Measurements from ENCODE around the gene FH.

The FH gene

GRCh38 chr1:241521718-241522117, 2.2 kb upstream of the FH start:
- no peak for DNase-seq (ENCODE audit: low spot score)

- no peak for DNase-seq (ENCODE audit: low spot score)
Observed at GRCh38 chr1:241520080-241520465, 518 bp upstream of the FH start.

DNA sequence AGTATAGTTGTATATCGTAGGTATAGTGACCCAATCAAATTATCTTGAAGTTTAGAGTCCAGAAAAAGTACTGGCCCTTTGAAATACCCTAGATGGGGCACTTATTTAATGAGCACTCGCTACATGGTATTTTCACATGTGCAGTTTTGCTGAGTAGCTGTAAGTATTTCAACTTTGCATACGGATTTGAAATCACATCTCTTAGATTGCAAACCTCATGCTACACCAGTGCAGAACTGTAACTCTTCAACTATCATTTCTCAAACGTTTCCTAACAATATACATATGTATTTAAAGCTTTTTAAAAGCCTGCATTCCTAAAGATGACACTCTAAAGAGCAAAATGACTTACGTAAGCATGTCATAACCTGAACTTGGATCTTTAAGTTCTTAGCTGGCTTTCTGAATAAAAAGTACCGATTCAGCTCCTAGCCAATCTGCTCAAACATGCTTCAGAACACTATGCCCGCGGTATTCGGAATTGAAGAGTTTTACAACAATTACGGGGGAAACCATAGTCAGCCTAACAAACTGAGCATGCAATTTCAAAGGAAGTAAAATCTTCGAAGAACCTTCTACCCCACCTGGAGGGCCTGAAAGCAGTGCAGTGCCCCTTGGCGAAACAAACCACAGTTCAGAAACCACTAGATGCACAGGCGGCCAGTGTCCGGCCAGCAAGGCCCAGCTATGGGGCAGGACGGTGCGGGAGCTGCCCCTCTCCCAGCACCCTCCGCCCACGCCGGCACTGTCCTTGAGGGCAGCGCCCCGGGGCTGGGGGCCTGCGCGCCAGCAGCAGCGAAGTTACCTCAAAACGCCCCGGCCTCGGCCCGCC, 863 bp downstream of the FH start:
- DNase-seq (ENCODE audit: low spot score), result peak; percentile 64

- no peak for DNase-seq (ENCODE audit: low spot score)
Observed at GRCh38 chr1:241513378-241513777, 6.2 kb downstream of the FH start.

GRCh38 chr1:241507189-241507863, 12.2 kb downstream of the FH start:
- DNase-seq (ENCODE audit: low spot score), result no peak

DNA sequence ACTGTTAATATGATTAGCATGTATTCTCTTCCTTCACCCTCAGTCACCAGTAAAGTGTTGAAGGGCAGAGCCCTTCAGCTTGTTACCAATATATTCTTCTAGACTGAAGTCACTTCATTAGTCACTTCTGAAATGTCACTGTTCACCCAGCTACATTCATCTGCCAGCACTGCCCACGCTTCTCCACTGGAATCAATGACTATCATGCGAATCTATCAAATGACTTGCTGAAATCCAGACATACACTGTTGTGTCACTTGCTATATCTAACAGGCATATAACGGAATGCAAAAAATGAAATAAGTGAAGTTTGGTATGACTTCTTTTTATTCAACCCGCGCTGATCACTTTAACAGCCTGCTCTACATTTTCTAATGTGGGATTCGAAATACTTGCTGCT, 16.1 kb downstream of the FH start:
- no peak for DNase-seq (ENCODE audit: low spot score)

- DNase-seq (ENCODE audit: low spot score), result no peak
Observed at GRCh38 chr1:241499910-241500309, 19.6 kb downstream of the FH start.

GRCh38 chr1:241495741-241496140, 23.8 kb downstream of the FH start:
- DNase-seq (ENCODE audit: low spot score), result no peak

DNA sequence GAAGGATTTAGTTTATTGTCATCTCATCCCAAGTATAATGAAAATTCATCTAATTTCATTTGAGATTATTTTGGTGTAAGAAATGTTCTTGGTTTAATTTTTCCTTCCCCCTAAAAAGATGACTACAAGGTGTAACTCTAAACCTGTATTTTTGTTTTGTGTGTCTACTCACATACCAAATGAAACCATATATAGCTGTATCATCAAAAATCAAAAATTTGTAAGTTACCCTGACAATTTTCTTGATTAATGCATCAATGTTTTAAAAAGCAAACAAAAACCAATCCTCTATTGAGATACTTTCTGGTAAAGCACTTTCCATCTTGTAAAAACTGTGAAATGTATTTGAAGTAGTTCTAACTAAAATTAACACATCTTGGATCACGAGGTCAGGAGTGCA, 30.8 kb downstream of the FH start:
- no peak for DNase-seq (ENCODE audit: low spot score)

- no peak for DNase-seq (ENCODE audit: low spot score)
Observed at GRCh38 chr1:241485554-241485992, 34.0 kb downstream of the FH start.

DNA sequence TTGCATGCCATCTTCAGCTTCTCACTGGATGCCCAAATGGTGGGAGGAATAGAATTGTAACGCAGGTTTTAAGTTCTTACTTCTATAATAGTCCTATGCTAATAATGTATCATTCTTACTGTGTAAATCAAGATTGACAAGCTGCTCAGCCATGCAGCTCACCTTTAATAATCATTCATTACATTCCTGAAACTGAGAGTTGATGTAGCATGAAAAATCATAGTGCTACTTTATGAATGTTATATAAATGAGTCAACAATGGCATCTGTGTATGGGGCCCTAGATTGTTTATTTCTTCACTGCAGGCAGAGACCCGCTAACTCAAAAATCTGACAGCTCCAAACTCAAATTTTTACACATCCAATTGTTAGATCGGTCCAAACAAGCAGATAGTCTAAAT, 34.4 kb downstream of the FH start:
- DNase-seq (ENCODE audit: low spot score), result no peak

DNA sequence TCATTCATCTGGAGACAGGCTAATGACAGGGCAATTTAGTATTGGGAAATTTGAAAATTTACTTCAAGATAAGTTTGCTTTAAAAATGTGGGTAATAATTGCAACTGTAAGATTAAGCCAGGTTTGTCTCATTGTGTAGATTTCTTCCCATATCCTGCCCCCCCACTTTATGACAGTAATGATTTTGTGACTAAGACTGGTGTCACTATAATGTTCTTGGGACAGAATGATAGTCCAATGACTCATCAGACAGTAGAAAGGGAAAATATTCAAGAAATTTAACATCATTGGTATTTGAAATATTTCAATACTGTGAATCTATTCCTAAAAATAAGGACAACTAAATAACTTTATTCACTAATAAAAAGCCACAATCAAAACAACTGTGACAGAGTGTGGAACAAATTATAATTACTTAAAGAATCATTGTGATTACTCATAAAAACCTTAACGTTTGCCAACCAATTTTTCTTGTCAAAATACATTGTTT, 36.7 kb downstream of the FH start:
- DNase-seq (ENCODE audit: low spot score), result no peak

GRCh38 chr1:241479294-241479693, 40.3 kb downstream of the FH start:
- no peak for DNase-seq (ENCODE audit: low spot score)

- DNase-seq (ENCODE audit: low spot score), result no peak
Observed at GRCh38 chr1:241475671-241476070, 43.9 kb downstream of the FH start.

GRCh38 chr1:241473026-241473425, 46.5 kb downstream of the FH start:
- no peak for DNase-seq (ENCODE audit: low spot score)

GRCh38 chr1:241470908-241471590, 48.5 kb downstream of the FH start:
- no peak for DNase-seq (ENCODE audit: low spot score)

- DNase-seq (ENCODE audit: low spot score), result no peak
Observed at GRCh38 chr1:241470361-241470760, 49.2 kb downstream of the FH start.

DNA sequence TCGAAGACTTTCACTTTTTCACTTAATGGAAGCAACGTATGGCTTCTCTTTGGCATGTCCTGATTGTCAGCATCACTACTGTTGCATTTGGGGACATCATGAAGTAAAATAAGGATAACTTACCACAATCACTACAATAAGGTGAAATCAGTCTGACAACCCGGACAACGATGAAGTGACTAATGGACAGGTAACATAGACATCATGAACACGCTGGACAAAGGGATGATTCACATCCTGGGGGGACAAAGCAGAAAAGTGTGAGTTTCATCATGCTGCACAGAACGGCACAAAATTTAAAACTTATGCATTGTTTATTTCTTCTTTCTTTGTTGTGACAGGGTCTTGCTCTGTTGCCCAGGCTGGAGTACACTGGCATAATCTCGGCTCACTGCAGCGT, 53.9 kb downstream of the FH start:
- no peak for DNase-seq (ENCODE audit: low spot score)

- no peak for DNase-seq (ENCODE audit: low spot score)
Observed at GRCh38 chr1:241464985-241465384, 54.6 kb downstream of the FH start.

GRCh38 chr1:241462391-241462790, 57.2 kb downstream of the FH start:
- DNase-seq (ENCODE audit: low spot score), result no peak

DNA sequence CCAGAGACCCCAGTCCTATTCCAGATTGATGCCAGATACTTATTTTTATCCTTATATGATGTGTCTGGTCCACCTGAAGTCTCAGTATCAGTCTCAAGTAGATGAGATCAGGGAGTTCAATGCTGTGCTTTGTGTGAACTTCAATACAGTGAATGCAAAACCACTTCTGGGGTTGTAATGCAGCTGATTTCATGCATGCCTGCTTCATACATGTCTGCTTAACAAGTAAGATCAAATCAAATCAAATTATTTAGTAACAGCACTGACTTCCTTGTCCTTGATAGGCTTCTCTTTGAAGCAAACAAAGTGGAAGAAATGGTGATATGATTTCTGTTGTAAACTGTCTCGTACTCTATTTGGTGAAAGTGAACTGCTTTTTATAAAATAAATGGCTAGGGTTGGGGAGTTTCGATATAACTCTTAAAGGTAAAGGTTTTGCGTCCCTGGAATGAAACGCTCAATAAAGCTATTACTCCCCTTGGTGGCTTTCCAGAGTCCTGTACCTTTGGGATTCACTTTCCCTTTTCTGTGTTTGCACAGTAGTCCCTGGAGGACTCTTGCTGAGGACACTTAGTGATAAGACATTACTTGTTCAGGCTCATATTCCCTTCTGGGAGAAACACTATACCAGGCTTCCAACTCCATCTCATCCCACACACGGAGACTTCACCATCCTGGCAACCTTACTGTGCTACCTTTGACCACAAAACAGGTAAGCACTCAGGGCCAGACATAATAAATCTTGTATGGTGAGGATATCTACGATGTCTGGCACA, 59.3 kb downstream of the FH start:
- DNase-seq (ENCODE audit: low spot score), result no peak

- no peak for DNase-seq (ENCODE audit: low spot score)
Observed at GRCh38 chr1:241459186-241459802, 60.3 kb downstream of the FH start.

Data from ecto neural progenitor cell (in vitro differentiated cells).